GM18517 (cell line): ENCODE data around the gene CPO.

Experiments
- ATAC-seq: cut with Tn5 transposase; IDR thresholded peaks from one replicate; pipeline ENCODE4 v1.9.1; 2021; ENCODE audit warnings: mild to moderate bottlenecking, moderate library complexity; ENCODE audit not compliant: unreplicated experiment

Gene CPO

DNA sequence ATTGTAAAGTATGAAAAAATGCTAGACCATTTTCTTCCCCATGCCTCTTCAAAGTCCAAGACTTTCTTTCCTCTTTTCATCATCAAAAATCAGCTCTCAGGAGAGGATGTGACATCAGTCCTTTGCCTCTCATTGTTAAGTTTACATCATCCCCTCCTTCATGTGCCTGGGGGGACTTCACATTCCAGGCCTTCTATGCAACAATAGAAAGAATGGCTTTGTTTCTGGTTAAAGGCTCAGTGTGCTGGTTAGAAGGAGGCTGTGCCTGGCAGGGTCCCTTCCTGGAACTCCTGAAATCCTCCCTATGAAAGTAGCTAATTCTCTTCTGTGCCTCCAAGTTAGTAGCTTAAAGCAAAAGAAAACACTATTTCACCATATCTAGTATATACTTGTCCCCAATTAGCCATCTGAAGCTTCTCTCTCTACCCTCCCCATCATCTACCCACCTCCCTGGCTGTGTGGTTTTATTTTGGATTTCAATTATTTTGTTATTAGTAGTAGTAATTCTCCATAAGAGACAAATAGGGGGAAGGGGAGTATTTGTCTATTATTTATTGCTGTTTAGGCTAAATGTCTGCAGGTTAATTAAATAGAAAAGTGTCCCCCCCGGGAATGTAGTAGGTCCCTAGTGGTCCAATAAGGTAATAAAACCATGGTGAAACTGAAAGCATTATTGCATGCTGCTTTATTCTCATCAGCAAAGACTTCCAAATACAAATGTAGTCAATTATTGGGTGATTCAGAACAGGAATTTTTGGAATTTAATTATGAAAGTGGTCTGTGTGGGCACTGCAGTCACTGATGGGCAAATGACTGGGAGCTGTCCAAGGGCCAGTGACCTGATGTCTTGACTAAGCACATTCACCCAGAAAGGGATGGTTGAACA lies 69.0 kb downstream of the CPO start:
- no peak for ATAC-seq

DNA sequence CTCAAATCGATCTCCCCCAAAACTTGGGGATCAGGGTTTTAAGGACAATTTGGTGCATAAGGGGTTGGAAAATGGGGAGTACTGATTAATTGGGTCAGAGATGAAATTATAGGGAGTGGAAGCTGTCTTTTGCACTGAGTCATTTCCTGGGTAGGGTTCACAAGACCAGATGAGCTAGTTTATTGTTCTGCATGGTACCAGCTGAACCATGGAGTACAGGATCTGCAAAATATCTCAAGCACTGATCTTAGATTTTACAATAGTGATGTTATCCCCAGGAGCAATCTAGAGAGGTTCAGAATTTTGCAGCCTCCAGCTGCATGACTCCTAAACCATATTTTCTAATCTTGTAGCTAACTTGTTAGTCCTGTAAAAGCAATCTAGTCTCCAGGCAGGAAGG lies 73.1 kb downstream of the CPO start:
- ATAC-seq = no peak

DNA sequence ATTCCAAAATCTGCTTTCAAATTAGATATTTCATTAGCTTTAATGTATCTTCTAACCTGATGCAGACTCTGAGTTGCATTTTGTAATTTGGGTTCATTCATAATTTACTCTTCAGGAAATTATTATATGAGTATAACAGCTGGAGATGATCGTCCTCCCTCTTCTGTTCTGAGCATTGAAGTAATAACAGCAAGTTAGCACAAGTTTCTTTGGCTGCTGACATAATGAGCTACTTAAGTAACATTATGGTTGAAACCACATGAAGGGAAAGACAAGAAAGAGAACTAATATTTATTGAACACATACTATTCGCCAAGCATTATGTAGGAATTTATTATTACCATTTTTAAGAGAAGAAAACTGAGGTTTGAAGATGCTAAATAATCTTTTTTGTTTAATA lies 75.1 kb downstream of the CPO start:
- no peak for ATAC-seq

DNA sequence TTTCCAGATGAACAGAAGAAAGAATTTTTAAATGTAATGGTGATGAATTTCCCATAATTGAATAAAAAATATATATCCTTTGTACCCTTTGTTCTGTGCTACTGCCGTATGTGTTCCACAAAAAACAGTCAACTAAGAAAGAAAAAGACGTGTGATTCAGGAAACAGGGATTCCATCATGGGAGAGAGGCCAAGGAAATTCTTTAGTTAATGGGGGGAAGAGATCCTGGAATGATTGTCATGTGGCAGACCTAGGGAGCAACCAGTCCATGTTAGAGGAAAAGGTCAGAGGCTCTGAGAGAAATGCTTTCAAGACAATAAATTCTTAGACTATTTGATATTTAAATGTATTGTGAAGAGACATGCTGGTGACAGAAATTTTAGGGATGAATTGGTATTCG lies 76.6 kb downstream of the CPO start:
- ATAC-seq = no peak
